Activated CD8-positive, alpha-beta memory T cell treated with anti-CD3 and anti-CD28 coated beads for 48 hours (primary cell): ENCODE data around the gene SDHAF3.
"Not testable (repeated sequence)": the region's sequence is repeated elsewhere in the genome, so short reads cannot be mapped to it uniquely, and the experiment has no call there.

Experiments used
- DNase-seq, 3 experiments: peaks; one replicate each; pipeline ENCODE4 v3.0.0-alpha.2; 2020; ENCODE audit warnings: low read depth in 2 of 3, low spot score in 2 of 3

Gene SDHAF3

GRCh38 chr7:97123115-97123514 lies 5.6 kb downstream of the SDHAF3 start:
- not testable (repeated sequence) for DNase-seq

- DNase-seq = no peak
Measured at GRCh38 chr7:97126483-97127171, 9.1 kb downstream of the SDHAF3 start.

- no peak for DNase-seq
Measured at GRCh38 chr7:97128736-97129135, 11.2 kb downstream of the SDHAF3 start.

GRCh38 chr7:97130417-97131139 lies 13.1 kb downstream of the SDHAF3 start:
- DNase-seq = no peak

- no peak for DNase-seq
Measured at GRCh38 chr7:97133159-97133558, 15.7 kb downstream of the SDHAF3 start.

GRCh38 chr7:97138830-97139229 lies 21.3 kb downstream of the SDHAF3 start:
- no peak for DNase-seq

- DNase-seq = no peak
Measured at GRCh38 chr7:97145068-97145467, 27.6 kb downstream of the SDHAF3 start.

GRCh38 chr7:97149843-97150242 lies 32.3 kb downstream of the SDHAF3 start:
- DNase-seq = no peak

GRCh38 chr7:97155897-97156418 lies 38.5 kb downstream of the SDHAF3 start:
- no peak for DNase-seq

- not testable (repeated sequence) for DNase-seq
Measured at GRCh38 chr7:97159984-97160383, 42.5 kb downstream of the SDHAF3 start.

- DNase-seq = not testable (repeated sequence)
Measured at GRCh38 chr7:97161609-97162008, 44.1 kb downstream of the SDHAF3 start.

GRCh38 chr7:97166308-97166707 lies 48.8 kb downstream of the SDHAF3 start:
- DNase-seq = no peak

- no peak for DNase-seq
Measured at GRCh38 chr7:97167176-97167575, 49.7 kb downstream of the SDHAF3 start.

GRCh38 chr7:97167749-97168148 lies 50.3 kb downstream of the SDHAF3 start:
- DNase-seq = no peak

GRCh38 chr7:97174303-97174702 lies 56.8 kb downstream of the SDHAF3 start:
- no peak for DNase-seq

GRCh38 chr7:97179454-97180104 lies 62.1 kb downstream of the SDHAF3 start:
- DNase-seq = peak in 1 of 3 experiments; percentile 8

- no peak for DNase-seq
Measured at GRCh38 chr7:97187067-97187466, 69.6 kb downstream of the SDHAF3 start.

- DNase-seq = not testable (repeated sequence)
Measured at GRCh38 chr7:97196174-97196573, 78.7 kb downstream of the SDHAF3 start.

- no peak for DNase-seq
Measured at GRCh38 chr7:97198596-97198995, 81.1 kb downstream of the SDHAF3 start.

- no peak for DNase-seq
Measured at GRCh38 chr7:97200018-97200417, 82.5 kb downstream of the SDHAF3 start.

- DNase-seq = no peak
Measured at GRCh38 chr7:97203957-97204356, 86.5 kb downstream of the SDHAF3 start.

- no peak for DNase-seq
Measured at GRCh38 chr7:97204821-97205220, 87.3 kb downstream of the SDHAF3 start.
